Fibroblast of lung (primary cell): Measurements from ENCODE around the gene SLC30A10.

Experiments
- EZH2 ChIP-seq: IDR thresholded peaks from 2 replicates; pipeline ENCODE4 v1.5.1; 2012; ENCODE audit warnings: low read length, control low read depth, mild to moderate bottlenecking; ENCODE audit errors: missing control alignments
- TF ChIP-seq, protein P1 (sequence below), 2 donors: IDR thresholded peaks in 1 of 2; conservative IDR thresholded peaks in 1 of 2; 1 replicate in 1 of 2; 2 replicates in 1 of 2; pipeline ENCODE4 v1.5.1; 2011 to 2012; ENCODE audit warnings: low read length in 2 of 2, control low read depth in 1 of 2, inconsistent platforms in 1 of 2, low read depth in 1 of 2, mild to moderate bottlenecking in 1 of 2

DNA sequence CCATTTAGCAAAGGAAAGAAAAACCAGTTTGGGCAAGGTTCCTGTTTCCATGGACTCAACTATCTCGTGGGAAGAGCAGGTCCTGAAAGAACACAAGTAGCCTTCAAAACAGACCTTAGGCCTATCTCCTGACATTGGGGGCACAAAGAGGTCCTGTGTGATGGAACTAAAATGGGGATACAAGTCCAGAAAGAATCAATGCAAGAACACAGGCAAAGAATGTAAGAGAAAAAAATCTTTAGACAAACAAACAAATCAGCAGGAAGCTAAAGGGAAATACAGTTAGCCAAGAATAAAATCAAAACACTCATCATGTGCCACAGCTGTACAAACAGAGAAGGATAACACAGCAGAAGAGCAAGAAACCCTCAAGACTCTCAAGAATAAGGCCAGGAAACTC, 28.2 kb downstream of the SLC30A10 start:
- TF ChIP-seq, protein P1, sequence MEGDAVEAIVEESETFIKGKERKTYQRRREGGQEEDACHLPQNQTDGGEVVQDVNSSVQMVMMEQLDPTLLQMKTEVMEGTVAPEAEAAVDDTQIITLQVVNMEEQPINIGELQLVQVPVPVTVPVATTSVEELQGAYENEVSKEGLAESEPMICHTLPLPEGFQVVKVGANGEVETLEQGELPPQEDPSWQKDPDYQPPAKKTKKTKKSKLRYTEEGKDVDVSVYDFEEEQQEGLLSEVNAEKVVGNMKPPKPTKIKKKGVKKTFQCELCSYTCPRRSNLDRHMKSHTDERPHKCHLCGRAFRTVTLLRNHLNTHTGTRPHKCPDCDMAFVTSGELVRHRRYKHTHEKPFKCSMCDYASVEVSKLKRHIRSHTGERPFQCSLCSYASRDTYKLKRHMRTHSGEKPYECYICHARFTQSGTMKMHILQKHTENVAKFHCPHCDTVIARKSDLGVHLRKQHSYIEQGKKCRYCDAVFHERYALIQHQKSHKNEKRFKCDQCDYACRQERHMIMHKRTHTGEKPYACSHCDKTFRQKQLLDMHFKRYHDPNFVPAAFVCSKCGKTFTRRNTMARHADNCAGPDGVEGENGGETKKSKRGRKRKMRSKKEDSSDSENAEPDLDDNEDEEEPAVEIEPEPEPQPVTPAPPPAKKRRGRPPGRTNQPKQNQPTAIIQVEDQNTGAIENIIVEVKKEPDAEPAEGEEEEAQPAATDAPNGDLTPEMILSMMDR (conservative IDR thresholded peaks at IDR 0.05 in 1 of 2, IDR thresholded peaks at IDR 0.05 in 1 of 2; ENCODE audit: low read depth in 1 of 2, low read length in 2 of 2): no peak
- TF ChIP-seq EZH2: no peak
